GM19193 (cell line): ENCODE measurements around the gene PREP.
A peak's percentile ranks its signal among the peaks of the same experiment; 100 is the strongest.

ENCODE experiments used
- POLR2A ChIP-seq: IDR thresholded peaks from 4 replicates; pipeline ENCODE4 v1.6.1; 2011; ENCODE audit not compliant: insufficient read depth, insufficient read length; ENCODE audit errors: extremely low read depth

The PREP gene

GRCh38 chr6:105402939-105403935, at the start of gene PREP:
Gene PREP, minus strand, starts transcription at chr6:105403082. Its CDS starts 191 bp downstream, at chr6:105402891.
- TF ChIP-seq POLR2A: peak; percentile 77

GRCh38 chr6:105452376-105452775, 49.5 kb upstream of the PREP start:
- TF ChIP-seq POLR2A: no peak

- TF ChIP-seq POLR2A: no peak
Observed at GRCh38 chr6:105449756-105450390, 47.0 kb upstream of the PREP start.

GRCh38 chr6:105445481-105445880, 42.6 kb upstream of the PREP start:
- TF ChIP-seq POLR2A: no peak

- TF ChIP-seq POLR2A: no peak
Observed at GRCh38 chr6:105443941-105444340, 41.1 kb upstream of the PREP start.

GRCh38 chr6:105442369-105442768, 39.5 kb upstream of the PREP start:
- no peak for TF ChIP-seq POLR2A

- no peak for TF ChIP-seq POLR2A
Observed at GRCh38 chr6:105437236-105437635, 34.4 kb upstream of the PREP start.

- TF ChIP-seq POLR2A: no peak
Observed at GRCh38 chr6:105433723-105434122, 30.8 kb upstream of the PREP start.

- no peak for TF ChIP-seq POLR2A
Observed at GRCh38 chr6:105432797-105433196, 29.9 kb upstream of the PREP start.

GRCh38 chr6:105431226-105431625, 28.3 kb upstream of the PREP start:
- TF ChIP-seq POLR2A: no peak

- TF ChIP-seq POLR2A: no peak
Observed at GRCh38 chr6:105430685-105431084, 27.8 kb upstream of the PREP start.

GRCh38 chr6:105429676-105430075, 26.8 kb upstream of the PREP start:
- no peak for TF ChIP-seq POLR2A

GRCh38 chr6:105428342-105428957, 25.6 kb upstream of the PREP start:
- TF ChIP-seq POLR2A: no peak

GRCh38 chr6:105424175-105424783, 21.4 kb upstream of the PREP start:
- no peak for TF ChIP-seq POLR2A

GRCh38 chr6:105409734-105410133, 6.9 kb upstream of the PREP start:
- no peak for TF ChIP-seq POLR2A
